Coronary artery (tissue), 2 donors: ENCODE results near the gene GRB2.

ENCODE experiments used
- DNase-seq: peaks from one replicate; pipeline ENCODE4 v3.0.0-alpha.2; 2017; ENCODE audit warnings: low spot score
- H3K27ac ChIP-seq, 2 donors: fragments of 200-600 bp; sonication (generic); one replicate each; pipeline ENCODE4 v1.5.1; 2016 to 2019
- H3K4me3 ChIP-seq: fragments of 200-600 bp; sonication (generic); 2 replicates; pipeline ENCODE4 v1.5.1; 2016; ENCODE audit warnings: mild to moderate bottlenecking, moderate library complexity
- CTCF ChIP-seq: fragments of 200-600 bp; sonication (generic); IDR thresholded peaks from one replicate; pipeline ENCODE4 v1.5.1; 2019; ENCODE audit warnings: antibody characterized with exemption

GRB2 gene

DNA sequence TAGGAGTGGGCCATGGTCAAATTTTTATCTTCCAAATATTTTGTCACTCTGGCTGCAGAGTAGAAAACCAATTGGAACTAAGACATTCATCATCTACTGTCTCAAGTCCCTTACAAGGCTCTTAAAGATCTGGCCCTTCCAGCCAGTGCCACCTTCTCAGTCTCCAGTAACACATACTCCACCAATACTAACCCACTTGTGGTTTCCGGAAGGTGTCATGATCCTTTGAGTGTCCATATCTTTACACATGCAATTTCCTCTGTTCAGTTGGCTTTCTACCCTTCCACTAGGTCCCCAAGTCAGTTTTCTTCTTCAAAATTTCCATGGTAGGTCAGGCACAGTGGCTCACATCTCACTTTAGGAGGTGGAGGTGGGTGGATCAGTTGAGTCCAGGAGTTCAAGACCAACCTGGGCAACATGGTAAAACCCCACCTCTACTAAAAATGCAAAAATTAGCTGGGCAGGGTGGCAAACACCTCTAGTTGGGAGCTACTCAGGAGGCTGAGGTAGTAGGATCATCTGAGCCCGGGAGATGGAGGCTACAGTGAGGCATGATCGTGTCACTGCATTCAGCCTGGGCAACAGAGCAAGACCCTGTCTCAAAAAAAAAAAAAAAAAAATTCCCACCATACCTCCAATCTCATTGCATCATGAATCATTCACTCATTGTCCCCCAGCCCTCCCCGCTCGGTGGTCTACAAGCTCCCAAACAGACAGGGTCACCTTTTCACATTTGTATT, 6.0 kb upstream of the GRB2 start:
- TF ChIP-seq CTCF: no peak
- peak; percentile 16 for DNase-seq
- no peak overlapping the region for H3K4me3 ChIP-seq
- H3K27ac ChIP-seq: no peak overlapping the region

- no peak for TF ChIP-seq CTCF
- no peak overlapping the region for H3K27ac ChIP-seq
- no peak overlapping the region for H3K4me3 ChIP-seq
- peak; percentile 62 for DNase-seq
Measured at GRCh38 chr17:75410141-75410540, 4.7 kb upstream of the GRB2 start.

GRCh38 chr17:75407655-75408352, 2.3 kb upstream of the GRB2 start:
- DNase-seq: peak; percentile 7
- no peak for TF ChIP-seq CTCF
- H3K27ac ChIP-seq: no peak overlapping the region
- H3K4me3 ChIP-seq: no peak overlapping the region

- Histone ChIP-seq H3K27ac (peak overlapping the region in 1 of 2 donors; percentile 88), H3K4me3 (peak overlapping the region; percentile 84)
- DNase-seq: peak; percentile 38
- TF ChIP-seq CTCF: no peak
Measured at GRCh38 chr17:75406222-75406615, 741 bp upstream of the GRB2 start.

- DNase-seq: peak; percentile 78
- no peak for TF ChIP-seq CTCF
Measured at GRCh38 chr17:75404731-75405364, 630 bp downstream of the GRB2 start.

GRCh38 chr17:75404223-75404730, 1.2 kb downstream of the GRB2 start:
- peak overlapping the region; percentile 10 to 88 for H3K27ac ChIP-seq
- peak; percentile 74 for TF ChIP-seq CTCF
- peak; percentile 75 for DNase-seq
- peak overlapping the region; percentile 84 for H3K4me3 ChIP-seq

More at GRCh38 chr17:75404731-75405364, 630 bp downstream of the GRB2 start:
- Histone ChIP-seq H3K4me3 (peak overlapping the region; percentile 84), H3K27ac (peak overlapping the region; percentile 71 to 88)
